Measurements from ENCODE around the gene GDF2. TPM values are rescaled to one million over a fixed set of nuclear protein-coding genes. Genes with fewer than 3 reads are reported as not detected.

The GDF2 gene
- total and polyA plus RNA-seq, 10 of the 15 experiments (the other 5 are each of a cell fraction or from before 2014, with no cell fraction given): not detected

DNA sequence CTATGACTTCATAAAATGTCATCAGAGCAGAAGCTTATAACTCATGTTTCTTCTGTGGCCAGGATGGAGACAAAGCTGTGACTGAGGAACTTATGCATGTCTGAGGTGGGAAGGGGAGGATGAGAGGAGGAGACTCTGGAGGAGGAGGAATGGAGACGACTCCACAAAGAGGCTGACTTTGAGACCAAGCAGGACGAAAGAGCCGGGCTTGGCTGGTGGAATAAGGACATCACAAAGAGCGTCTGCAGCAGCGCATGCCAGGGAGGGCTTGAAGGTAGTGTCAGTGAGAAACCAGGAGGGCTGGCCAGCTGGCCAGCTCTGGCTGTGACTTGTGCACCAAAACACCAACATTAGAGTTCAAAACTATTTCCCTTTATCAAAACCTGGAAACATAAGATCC, 6.1 kb upstream of the GDF2 start:
- Histone ChIP-seq H3K9me3 (replicated peaks; ENCODE audit: control insufficient read depth, insufficient read depth, low read length) (no peaks in the 10 kb centered on the region), H3K4me3 (no peak overlapping the region), H3K79me2 (ENCODE audit: control insufficient read depth, insufficient read depth, low read length) (no peaks in the 10 kb centered on the region), H4K20me1 (ENCODE audit: control insufficient read depth, insufficient read depth) (no peaks in the 10 kb centered on the region), H3K4me1 (ENCODE audit: control insufficient read depth, insufficient read depth, low read length) (no peaks in the 10 kb centered on the region), H3K36me3 (ENCODE audit: control insufficient read depth in 2 of 2, insufficient read depth in 2 of 2, low read length in 1 of 2) (no peaks in the 10 kb centered on the region), H3K4me2 (ENCODE audit: control insufficient read depth, insufficient read depth) (no peak overlapping the region), H2AFZ (ENCODE audit: control insufficient read depth, low read depth, low read length) (no peak overlapping the region), H3K27me3 (replicated peaks in 1 of 2; ENCODE audit: control insufficient read depth in 2 of 2, insufficient read depth in 2 of 2, low read length in 1 of 2) (no peaks in the 10 kb centered on the region; a peak in 1 of 4 replicates), H3K9ac (ENCODE audit: control insufficient read depth, insufficient read depth, low read length) (no peak overlapping the region), H3K27ac (ENCODE audit: control insufficient read depth, insufficient read depth) (no peak overlapping the region)
- TF ChIP-seq MTA3 (IDR thresholded peaks at IDR 0.05; ENCODE audit: borderline replicate concordance, low read length) (no peak), BCL11A (IDR thresholded peaks at IDR 0.05; ENCODE audit: low read depth, low read length) (no peak), POLR2A (IDR thresholded peaks at IDR 0.05; ENCODE audit: low read depth, low read length) (no peak), HDGF (IDR thresholded peaks at IDR 0.05) (no peak), NFIC (IDR thresholded peaks at IDR 0.05; ENCODE audit: low read depth, low read length) (no peak), BACH1 (IDR thresholded peaks at IDR 0.05; ENCODE audit: borderline replicate concordance) (no peak), ZNF217 (IDR thresholded peaks at IDR 0.05) (no peak)
- TF ChIP-seq, protein P1, sequence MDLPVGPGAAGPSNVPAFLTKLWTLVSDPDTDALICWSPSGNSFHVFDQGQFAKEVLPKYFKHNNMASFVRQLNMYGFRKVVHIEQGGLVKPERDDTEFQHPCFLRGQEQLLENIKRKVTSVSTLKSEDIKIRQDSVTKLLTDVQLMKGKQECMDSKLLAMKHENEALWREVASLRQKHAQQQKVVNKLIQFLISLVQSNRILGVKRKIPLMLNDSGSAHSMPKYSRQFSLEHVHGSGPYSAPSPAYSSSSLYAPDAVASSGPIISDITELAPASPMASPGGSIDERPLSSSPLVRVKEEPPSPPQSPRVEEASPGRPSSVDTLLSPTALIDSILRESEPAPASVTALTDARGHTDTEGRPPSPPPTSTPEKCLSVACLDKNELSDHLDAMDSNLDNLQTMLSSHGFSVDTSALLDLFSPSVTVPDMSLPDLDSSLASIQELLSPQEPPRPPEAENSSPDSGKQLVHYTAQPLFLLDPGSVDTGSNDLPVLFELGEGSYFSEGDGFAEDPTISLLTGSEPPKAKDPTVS (IDR thresholded peaks at IDR 0.05; ENCODE audit: low read depth, low read length): no peak
- no peak for DNase-seq (ENCODE audit: low read depth, low spot score)
- ATAC-seq: no peak
- ChIA-PET RAD21 (ENCODE audit: unreplicated experiment) (interaction anchor here (0.9 kb wide), 1 partner anchor 269 kb away, joined by 3 read pairs; no protein-coding TSS in a partner anchor), POLR2A (no interaction called here), SMC1A (ENCODE audit: uncharacterized antibody, unreplicated experiment) (interaction anchor here (0.6 to 7.4 kb wide), 3 partner anchors 208 to 292 kb away, joined by 3 to 66 read pairs (median 3); no protein-coding TSS in a partner anchor), CTCF (interaction anchor here (0.8 to 6.8 kb wide), 3 partner anchors 23 to 291 kb away, joined by 4 to 135 read pairs (median 45); no protein-coding TSS in a partner anchor)
- in situ Hi-C loops (cut with MboI): no loop called here
- no TSS peak for BruUV-seq (replicated peaks)
- WGBS (ENCODE audit: insufficient coverage, insufficient replicate concordance, low lambda C conversion rate, missing lambda C conversion rate): 48% methylated on average over 5 of the region's 5 CpGs
- FAIRE-seq: no peak
- intact Hi-C loops (cut with micrococcal nuclease; ENCODE audit: unreplicated experiment): no loop called here

Measured in GM12878 (cell line).